GM23338 (cell line): ENCODE results near the gene RAB34. TPM values are rescaled to one million over a fixed set of nuclear protein-coding genes. Genes with fewer than 3 reads are reported as not detected.
"Not testable (repeated sequence)": the region's sequence is repeated elsewhere in the genome, so short reads cannot be mapped to it uniquely, and the experiment has no call there.

Experiments
- ATAC-seq: fragments of 200-7000 bp; cut with Tn5 transposase; 3 replicates; pipeline ENCODE4 v1.9.1; 2020
- DNase-seq: peaks from one replicate; pipeline ENCODE4 v3.0.0-alpha.2; 2015; ENCODE audit warnings: low spot score
- H2AFZ ChIP-seq: fragments of 200-600 bp; sonication (generic); 2 replicates; pipeline ENCODE4 v1.8.0; 2016; ENCODE audit warnings: antibody characterized with exemption, mild to moderate bottlenecking, moderate library complexity
- H3F3A ChIP-seq: fragments of 200-600 bp; sonication (generic); replicated peaks from 2 replicates; pipeline ENCODE4 v1.8.0; 2017; ENCODE audit warnings: antibody characterized with exemption, mixed run types, low read depth
- H3K27ac ChIP-seq: fragments of 200-600 bp; sonication (generic); 2 replicates; pipeline ENCODE4 v1.6.1; 2016; ENCODE audit warnings: low read depth
- H3K27me3 ChIP-seq: fragments of 200-600 bp; sonication (generic); 2 replicates; pipeline ENCODE4 v1.8.0; 2016; ENCODE audit warnings: mild to moderate bottlenecking, mixed run types, moderate library complexity; ENCODE audit not compliant: insufficient read depth
- H3K36me3 ChIP-seq: fragments of 200-600 bp; sonication (generic); 2 replicates; pipeline ENCODE4 v1.8.0; 2016; ENCODE audit warnings: mild to moderate bottlenecking; ENCODE audit not compliant: insufficient read depth
- H3K4me1 ChIP-seq: fragments of 200-600 bp; sonication (generic); 2 replicates; pipeline ENCODE4 v1.8.0; 2016; ENCODE audit warnings: mild to moderate bottlenecking, moderate library complexity; ENCODE audit not compliant: insufficient read depth
- H3K4me2 ChIP-seq: fragments of 200-600 bp; sonication (generic); 2 replicates; pipeline ENCODE4 v1.7.1; 2017; ENCODE audit warnings: mixed run types
- H3K4me3 ChIP-seq: fragments of 200-600 bp; sonication (generic); 2 replicates; pipeline ENCODE4 v1.6.1; 2016; ENCODE audit warnings: mixed run types
- H3K79me2 ChIP-seq: fragments of 200-600 bp; sonication (generic); replicated peaks from 2 replicates; pipeline ENCODE4 v1.8.0; 2017; ENCODE audit warnings: mild to moderate bottlenecking; ENCODE audit not compliant: insufficient read depth
- H3K9me2 ChIP-seq: fragments of 200-600 bp; sonication (generic); 2 replicates; pipeline ENCODE4 v1.8.0; 2017; ENCODE audit not compliant: insufficient read depth
- H4K20me1 ChIP-seq: fragments of 200-600 bp; sonication (generic); replicated peaks from 2 replicates; pipeline ENCODE4 v1.8.0; 2017; ENCODE audit warnings: mild to moderate bottlenecking; ENCODE audit not compliant: insufficient read depth
- H3K27ac Mint-ChIP-seq: 2 replicates; pipeline ENCODE4 v1.8.0; 2020; ENCODE audit warnings: inconsistent platforms, mild to moderate bottlenecking, moderate library complexity, mixed read lengths
- H3K27me3 Mint-ChIP-seq: 3 replicates; pipeline ENCODE4 v1.8.0; 2022; ENCODE audit warnings: low read depth, mild to moderate bottlenecking, moderate library complexity, mixed read lengths, inconsistent platforms; ENCODE audit not compliant: insufficient read depth, poor library complexity
- H3K36me3 Mint-ChIP-seq: 3 replicates; pipeline ENCODE4 v1.8.0; 2021; ENCODE audit warnings: low read depth, mild to moderate bottlenecking, inconsistent platforms, moderate library complexity, mixed read lengths
- H3K4me1 Mint-ChIP-seq: 3 replicates; pipeline ENCODE4 v1.8.0; 2020; ENCODE audit warnings: mild to moderate bottlenecking, inconsistent platforms, mixed read lengths
- H3K4me3 Mint-ChIP-seq: 3 replicates; pipeline ENCODE4 v1.8.0; 2021; ENCODE audit warnings: moderate library complexity, mild to moderate bottlenecking, inconsistent platforms, mixed read lengths
- H3K9me3 Mint-ChIP-seq: 3 replicates; pipeline ENCODE4 v1.8.0; 2020; ENCODE audit warnings: moderate library complexity, mild to moderate bottlenecking, inconsistent platforms, mixed read lengths
- CTCF ChIP-seq, 2 experiments: fragments of 200-600 bp in 1 of 2; sonication (generic) in 1 of 2; conservative IDR thresholded peaks; 2 replicates each; pipeline versions ENCODE4 v1.5.1 to v1.6.1; 2016 to 2017; ENCODE audit warnings: antibody characterized with exemption in 2 of 2, low read depth in 2 of 2, mild to moderate bottlenecking in 2 of 2, moderate library complexity in 1 of 2
- JUNB ChIP-seq: IDR thresholded peaks from one replicate; pipeline ENCODE4 v1.6.1; 2016; ENCODE audit warnings: antibody characterized with exemption; ENCODE audit not compliant: unreplicated experiment
- NANOG ChIP-seq: IDR thresholded peaks from 2 replicates; pipeline ENCODE4 v1.6.1; 2016; ENCODE audit warnings: antibody characterized with exemption, borderline replicate concordance
- POLR2AphosphoS5 ChIP-seq: IDR thresholded peaks from 2 replicates; pipeline ENCODE4 v1.6.1; 2016; ENCODE audit warnings: antibody characterized with exemption, low read depth
- REST ChIP-seq: IDR thresholded peaks from one replicate; pipeline ENCODE4 v1.6.1; 2018; ENCODE audit warnings: antibody characterized with exemption; ENCODE audit not compliant: unreplicated experiment
- STAT1 ChIP-seq: IDR thresholded peaks from one replicate; pipeline ENCODE4 v1.6.1; 2016; ENCODE audit warnings: antibody characterized with exemption; ENCODE audit not compliant: unreplicated experiment
- ZNF462 ChIP-seq: fragments of 250-450 bp; sonication (Bioruptor Pico); IDR thresholded peaks from 2 replicates; pipeline ENCODE4 v1.5.0; 2020; ENCODE audit warnings: mild to moderate bottlenecking, moderate library complexity
- polyA plus RNA-seq: library from polyadenylated mRNA; unstranded; fragments of >200 nt; fragmentation: Nextera tagmentation; extraction: Ambion mirVana; gene quantifications from 2 replicates; pipeline ENCODE4 v1.2.1, GENCODE V29; 2016
- total RNA-seq: library from RNA; depleted of rRNA; stranded (reverse); fragments of >200 nt; shearing (Covaris generic); gene quantifications from 2 replicates; pipeline ENCODE4 v1.2.3, GENCODE V29; 2014

The RAB34 gene
- total and polyA plus RNA-seq, 2 experiments from 2014 or later, result 184 to 394 TPM

DNA sequence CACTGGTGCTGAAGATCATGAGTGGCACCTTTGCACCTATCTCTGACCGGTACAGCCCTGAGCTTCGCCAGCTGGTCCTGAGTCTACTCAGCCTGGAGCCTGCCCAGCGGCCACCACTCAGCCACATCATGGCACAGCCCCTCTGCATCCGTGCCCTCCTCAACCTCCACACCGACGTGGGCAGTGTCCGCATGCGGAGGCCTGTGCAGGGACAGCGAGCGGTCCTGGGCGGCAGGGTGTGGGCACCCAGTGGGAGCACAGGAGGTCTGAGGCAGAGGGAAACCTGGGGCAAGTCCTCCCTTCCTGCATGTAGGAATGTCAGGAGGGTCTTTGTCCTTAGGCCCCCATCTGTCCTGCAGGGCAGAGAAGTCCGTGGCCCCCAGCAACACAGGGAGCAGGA lies 19.6 kb upstream of the RAB34 start (continued):
- no peak for TF ChIP-seq ZNF462
- TF ChIP-seq CTCF (conservative IDR thresholded peaks at IDR 0.05; ENCODE audit: low read depth in 2 of 2), result no peak
- no peak for TF ChIP-seq STAT1
- TF ChIP-seq POLR2AphosphoS5, result no peak
- no peak for TF ChIP-seq REST
- TF ChIP-seq NANOG, result no peak
- TF ChIP-seq JUNB, result no peak

DNA sequence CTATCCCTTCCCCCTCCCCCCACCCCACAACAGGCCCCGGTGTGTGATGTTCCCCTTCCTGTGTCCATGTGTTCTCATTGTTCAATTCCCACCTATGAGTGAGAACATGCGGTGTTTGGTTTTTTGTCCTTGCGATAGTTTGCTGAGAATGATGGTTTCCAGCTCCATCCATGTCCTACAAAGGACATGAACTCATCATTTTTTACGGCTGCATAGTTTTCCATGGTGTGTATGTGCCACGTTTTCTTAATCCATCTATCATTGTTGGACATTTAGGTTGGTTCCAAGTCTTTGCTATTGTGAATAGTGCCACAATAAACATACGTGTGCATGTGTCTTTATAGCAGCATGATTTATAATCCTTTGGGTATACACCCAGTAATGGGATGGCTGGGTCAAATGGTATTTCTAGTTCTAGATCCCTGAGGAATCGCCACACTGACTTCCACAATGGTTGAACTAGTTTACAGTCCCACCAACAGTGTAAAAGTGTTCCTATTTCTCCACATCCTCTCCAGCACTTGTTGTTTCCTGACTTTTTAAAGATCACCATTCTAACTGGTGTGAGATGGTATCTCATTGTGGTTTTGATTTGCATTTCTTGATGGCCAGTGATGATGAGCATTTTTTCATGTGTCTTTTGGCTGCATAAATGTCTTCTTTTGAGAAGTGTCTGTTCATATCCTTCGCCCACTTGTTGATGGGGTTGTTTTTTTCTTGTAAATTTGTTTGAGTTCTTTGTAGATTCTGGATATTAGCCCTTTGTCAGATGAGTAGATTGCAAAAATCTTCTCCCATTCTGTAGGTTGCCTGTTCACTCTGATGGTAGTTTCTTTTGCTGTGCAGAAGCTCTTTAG lies 18.5 kb upstream of the RAB34 start:
- H3K4me2 ChIP-seq, H3F3A ChIP-seq, H3K27me3 Mint-ChIP-seq, H3K4me3 Mint-ChIP-seq, H3K4me1 Mint-ChIP-seq, H4K20me1 ChIP-seq, H3K27ac ChIP-seq, H2AFZ ChIP-seq, DNase-seq, H3K79me2 ChIP-seq, H3K27me3 ChIP-seq, H3K9me3 Mint-ChIP-seq, H3K4me1 ChIP-seq, H3K4me3 ChIP-seq, H3K27ac Mint-ChIP-seq, H3K9me2 ChIP-seq, H3K36me3 ChIP-seq, ATAC-seq: not testable (repeated sequence)
- H3K36me3 Mint-ChIP-seq, result peaks cover 37% of the 10 kb centered on the region
